Measurements from ENCODE around the gene RNU7-1. TPM values are rescaled to one million over a fixed set of nuclear protein-coding genes. Genes with fewer than 3 reads are reported as not detected.

The RNU7-1 gene
- total and polyA plus RNA-seq, 2 experiments from 2014 or later = not detected

GRCh38 chr12:6925540-6926279 is 17.9 kb upstream of the RNU7-1 start:
- peak overlapping the region; percentile 80 for H3K27ac ChIP-seq
- H3K4me1 ChIP-seq (ENCODE audit: low read depth) = peaks cover 41% of the 10 kb centered on the region
- peak; percentile 52 to 89 for DNase-seq (ENCODE audit: low read depth in 1 of 2, low spot score in 1 of 2)
- TF ChIP-seq CTCF (IDR thresholded peaks at IDR 0.05; ENCODE audit: low read depth, low read length) = no peak
- H3K4me3 ChIP-seq = no peak overlapping the region
- peaks cover 6% of the 10 kb centered on the region for H3K36me3 ChIP-seq
- H3K9me3 ChIP-seq (ENCODE audit: low read depth) = no peaks in the 10 kb centered on the region
- no peaks in the 10 kb centered on the region for H3K27me3 ChIP-seq

GRCh38 chr12:6927379-6928021 is 16.1 kb upstream of the RNU7-1 start, which contains the start of gene ATN1:
Gene ATN1 (plus strand): TSS chr12:6927959. CDS start chr12:6934002, 6,043 bp downstream.
- Histone ChIP-seq H3K4me1 (ENCODE audit: low read depth) (peaks cover 41% of the 10 kb centered on the region), H3K4me3 (peak within 1 kb of the TSS; percentile 93), H3K9me3 (ENCODE audit: low read depth) (no peaks in the 10 kb centered on the region), H3K36me3 (no peaks in the 10 kb centered on the region), H3K27me3 (no peaks in the 10 kb centered on the region), H3K27ac (peak within 1 kb of the TSS; percentile 88)
- DNase-seq (ENCODE audit: low read depth in 1 of 2, low spot score in 1 of 2) = peak; percentile 87 to 92
- TF ChIP-seq CTCF (IDR thresholded peaks at IDR 0.05; ENCODE audit: low read depth, low read length) = no peak

- peak overlapping the region; percentile 88 for H3K27ac ChIP-seq
- no peak for TF ChIP-seq CTCF (IDR thresholded peaks at IDR 0.05; ENCODE audit: low read depth, low read length)
- H3K9me3 ChIP-seq (ENCODE audit: low read depth) = no peaks in the 10 kb centered on the region
- peak overlapping the region; percentile 93 for H3K4me3 ChIP-seq
- peaks cover 41% of the 10 kb centered on the region for H3K4me1 ChIP-seq (ENCODE audit: low read depth)
- DNase-seq (ENCODE audit: low read depth in 1 of 2, low spot score in 1 of 2) = peak in 1 of 2 donors; percentile 40
- H3K36me3 ChIP-seq = no peaks in the 10 kb centered on the region
- H3K27me3 ChIP-seq = no peaks in the 10 kb centered on the region
Measured at GRCh38 chr12:6928022-6928702, 15.5 kb upstream of the RNU7-1 start.

GRCh38 chr12:6928703-6929407 is 14.8 kb upstream of the RNU7-1 start:
- DNase-seq (ENCODE audit: low read depth in 1 of 2, low spot score in 1 of 2) = no peak
- Histone ChIP-seq H3K27ac (peak overlapping the region; percentile 87), H3K4me3 (peak overlapping the region; percentile 93), H3K27me3 (no peaks in the 10 kb centered on the region), H3K4me1 (ENCODE audit: low read depth) (peaks cover 41% of the 10 kb centered on the region), H3K36me3 (peaks cover 6% of the 10 kb centered on the region), H3K9me3 (ENCODE audit: low read depth) (no peaks in the 10 kb centered on the region)
- no peak for TF ChIP-seq CTCF (IDR thresholded peaks at IDR 0.05; ENCODE audit: low read depth, low read length)
